ENCODE results near the gene ZNF429. TPM values are rescaled to one million over a fixed set of nuclear protein-coding genes. Genes with fewer than 3 reads are reported as not detected.

ZNF429 gene
- total and polyA plus RNA-seq, 2 donors (not counting 3 experiments of a cell fraction or from before 2014, with no cell fraction given), result 2.1 to 2.6 TPM

- no peak for TF ChIP-seq CTCF (IDR thresholded peaks at IDR 0.05; ENCODE audit: extremely low read depth in 1 of 2, insufficient read depth in 1 of 2, low read depth in 1 of 2, low read length in 2 of 2)
- no peak for TF ChIP-seq GATA2 (IDR thresholded peaks at IDR 0.05; ENCODE audit: insufficient read depth, insufficient read length, low read depth, low read length)
- no peak for TF ChIP-seq FOS (IDR thresholded peaks at IDR 0.05; ENCODE audit: borderline replicate concordance, insufficient read depth, low read length)
- TF ChIP-seq EZH2 (IDR thresholded peaks at IDR 0.05; ENCODE audit: borderline replicate concordance, low read depth, low read length, severe bottlenecking), result no peak
- no peak for TF ChIP-seq POLR2AphosphoS5 (IDR thresholded peaks at IDR 0.05; ENCODE audit: insufficient read depth, low read depth, low read length)
- no peak for TF ChIP-seq MAX (IDR thresholded peaks at IDR 0.05; ENCODE audit: insufficient read depth, insufficient read length)
- TF ChIP-seq JUN (IDR thresholded peaks at IDR 0.05; ENCODE audit: borderline replicate concordance, insufficient read depth, insufficient read length, low read depth), result no peak
- no peak for TF ChIP-seq MYC (IDR thresholded peaks at IDR 0.05; ENCODE audit: low read depth, low read length)
- TF ChIP-seq POLR2A (IDR thresholded peaks at IDR 0.05; ENCODE audit: low read depth, low read length), result no peak
- no peak overlapping the region for H3K9ac ChIP-seq (replicated peaks; ENCODE audit: extremely low read depth, insufficient read depth, low read length)
- no peaks in the 10 kb centered on the region for H4K20me1 ChIP-seq (replicated peaks; ENCODE audit: control insufficient read depth, extremely low read depth, insufficient read depth, low read length)
- H3K36me3 ChIP-seq (ENCODE audit: control insufficient read depth in 2 of 2, extremely low read depth in 1 of 2, insufficient read depth in 2 of 2, low read length in 2 of 2), result no peaks in the 10 kb centered on the region
- ChIA-PET POLR2A (no interaction called here), CTCF (interaction anchor here (1.1 kb wide), 1 partner anchor 10 kb away, joined by 4 read pairs; no protein-coding TSS in a partner anchor)
- no peaks in the 10 kb centered on the region for H3K4me1 ChIP-seq (ENCODE audit: control insufficient read depth, extremely low read depth, insufficient read depth, low read length)
- DNase-seq (ENCODE audit: low read depth, low spot score) (no peak), FAIRE-seq (no peak)
- no peaks in the 10 kb centered on the region for H3K9me1 ChIP-seq (replicated peaks; ENCODE audit: control insufficient read depth, extremely low read depth, insufficient read depth, low read length)
- H3K27me3 ChIP-seq (ENCODE audit: control insufficient read depth in 2 of 2, insufficient read depth in 2 of 2, low read length in 2 of 2), result no peaks in the 10 kb centered on the region
- BruUV-seq (replicated peaks), result no TSS peak
- intact Hi-C loops (cut with micrococcal nuclease) (no loop called here), dilution Hi-C loops (cut with MboI; ENCODE audit: extremely low pct_ligation_motif_present, low sequenced_read_pairs) (no loop called here)
- H3K27ac ChIP-seq (ENCODE audit: insufficient read depth, low read depth, low read length), result no peak overlapping the region
- H3K4me2 ChIP-seq (ENCODE audit: insufficient read depth, low read length), result no peak overlapping the region
- H2AFZ ChIP-seq (ENCODE audit: low read depth, low read length), result no peak overlapping the region
- H3K79me2 ChIP-seq (ENCODE audit: control insufficient read depth, insufficient read depth, low read length), result no peaks in the 10 kb centered on the region
- peaks cover 4% of the 10 kb centered on the region for H3K9me3 ChIP-seq (replicated peaks; ENCODE audit: control insufficient read depth, insufficient read depth, low read length)
- H3K4me3 ChIP-seq (replicated peaks in 1 of 3; ENCODE audit: insufficient read depth in 1 of 3, low read depth in 1 of 3, low read length in 3 of 3), result no peak overlapping the region
These were observed 59.0 kb downstream of the ZNF429 start for GRCh38 chr19:21564406-21564805.

Data from endothelial cell of umbilical vein (primary cell).